B cell (primary cell): Measurements from ENCODE around the gene SEPTIN1. TPM values are rescaled to one million over a fixed set of nuclear protein-coding genes. Genes with fewer than 3 reads are reported as not detected.
A peak's percentile ranks its signal among the peaks of the same experiment; 100 is the strongest.

Experiments
- ATAC-seq: fragments of 200-7000 bp; cut with Tn5 transposase; one replicate; pipeline ENCODE4 v1.10.0; 2021; ENCODE audit warnings: low read depth, mild to moderate bottlenecking, moderate number of reproducible peaks, moderate library complexity
- CTCF ChIA-PET: fragments of 350-600 bp; sonication (Branson Sonifier 250); formaldehyde crosslinking; loops from one replicate; lab custom pipeline; 2021; ENCODE audit warnings: antibody characterized with exemption, inconsistent platforms; lab: Charles Lee
- POLR2A ChIA-PET: fragments of 350-600 bp; sonication (Branson Sonifier 250); formaldehyde crosslinking; loops from one replicate; lab custom pipeline; 2021; ENCODE audit warnings: antibody characterized with exemption; lab: Charles Lee
- DNase-seq: peaks from one replicate; pipeline ENCODE4 v3.0.0; 2013
- H2AFZ ChIP-seq: 2 replicates; pipeline ENCODE4 v1.6.1; 2012; ENCODE audit warnings: mild to moderate bottlenecking, low read depth, low read length; ENCODE audit not compliant: insufficient read depth, poor library complexity, severe bottlenecking
- H3K27ac ChIP-seq, 2 donors: 1 replicate in 1 of 2; 2 replicates in 1 of 2; pipeline ENCODE4 v1.5.1; 2012 to 2013; ENCODE audit warnings: low read length in 2 of 2, mild to moderate bottlenecking in 2 of 2, moderate library complexity in 1 of 2
- H3K27me3 ChIP-seq, 4 experiments: fragments of 200-600 bp in 1 of 4; sonication (generic) in 1 of 4; replicated peaks in 1 of 4; 1 replicate in 2 of 4; 2 replicates in 2 of 4; pipeline versions ENCODE4 v1.6.1 to v1.7.0; 2013 to 2016; ENCODE audit warnings: low read length in 3 of 4, mild to moderate bottlenecking in 2 of 4, mixed read lengths in 1 of 4, moderate library complexity in 1 of 4; ENCODE audit not compliant: insufficient read depth in 4 of 4, control insufficient read depth in 3 of 4; ENCODE audit errors: control extremely low read depth in 1 of 4
- H3K36me3 ChIP-seq, 2 experiments: replicated peaks in 1 of 2; 1 replicate in 1 of 2; 2 replicates in 1 of 2; pipeline versions ENCODE4 v1.6.1 to v1.7.1; 2013; ENCODE audit warnings: low read length in 1 of 2; ENCODE audit not compliant: insufficient read depth in 2 of 2, control insufficient read depth in 1 of 2; ENCODE audit errors: control extremely low read depth in 1 of 2, extremely low read depth in 1 of 2
- H3K4me1 ChIP-seq, 2 donors: fragments of 200-600 bp in 1 of 2; sonication (generic) in 1 of 2; 1 replicate in 1 of 2; 2 replicates in 1 of 2; pipeline versions ENCODE4 v1.5.1 to v1.6.1; 2013 to 2017; ENCODE audit warnings: low read length in 2 of 2; ENCODE audit not compliant: control insufficient read depth in 2 of 2, insufficient read depth in 2 of 2
- H3K4me2 ChIP-seq: replicated peaks from 2 replicates; pipeline ENCODE3; 2012; ENCODE audit warnings: mild to moderate bottlenecking, low read depth, low read length; ENCODE audit not compliant: poor library complexity, severe bottlenecking
- H3K4me3 ChIP-seq, 5 experiments: fragments of 200-600 bp in 1 of 5; sonication (generic) in 1 of 5; 1 replicate in 3 of 5; 2 replicates in 2 of 5; pipeline versions ENCODE4 v1.5.1 to v1.7.0; 2011 to 2016; ENCODE audit warnings: low read length in 4 of 5, mild to moderate bottlenecking in 4 of 5, low read depth in 2 of 5, control low read depth in 1 of 5, moderate library complexity in 1 of 5; ENCODE audit not compliant: insufficient read depth in 1 of 5; ENCODE audit errors: control extremely low read depth in 1 of 5, extremely low read depth in 1 of 5
- H3K79me2 ChIP-seq: fragments of 200-600 bp; sonication (generic); one replicate; pipeline ENCODE4 v1.6.0; 2016; ENCODE audit warnings: low read length; ENCODE audit not compliant: control insufficient read depth, insufficient read depth
- H3K9ac ChIP-seq: fragments of 200-600 bp; sonication (generic); 2 replicates; pipeline ENCODE4 v1.6.1; 2017; ENCODE audit warnings: mild to moderate bottlenecking, low read length, moderate library complexity
- H3K9me3 ChIP-seq, 3 donors: one replicate each; pipeline versions ENCODE4 v1.6.1 to v1.7.1; 2013; ENCODE audit warnings: low read length in 2 of 3; ENCODE audit not compliant: control insufficient read depth in 2 of 3, insufficient read depth in 1 of 3; ENCODE audit errors: control extremely low read depth in 1 of 3
- H4K20me1 ChIP-seq: 2 replicates; pipeline ENCODE4 v1.6.0; 2012; ENCODE audit warnings: mild to moderate bottlenecking, low read length; ENCODE audit not compliant: insufficient read depth, control insufficient read depth, poor library complexity, severe bottlenecking
- H3K27ac Mint-ChIP-seq: one replicate; pipeline ENCODE4 v1.8.0; 2021; ENCODE audit warnings: mixed read lengths
- H3K27me3 Mint-ChIP-seq: one replicate; pipeline ENCODE4 v1.8.0; 2021; ENCODE audit warnings: mixed read lengths
- H3K4me1 Mint-ChIP-seq: one replicate; pipeline ENCODE4 v1.8.0; 2021; ENCODE audit warnings: mixed read lengths
- H3K4me3 Mint-ChIP-seq: one replicate; pipeline ENCODE4 v1.8.0; 2021; ENCODE audit warnings: mixed read lengths
- H3K9me3 Mint-ChIP-seq: one replicate; pipeline ENCODE4 v1.8.0; 2022; ENCODE audit warnings: mixed read lengths; ENCODE audit not compliant: insufficient read depth
- EZH2 ChIP-seq: IDR thresholded peaks from 2 replicates; pipeline ENCODE4 v1.6.1; 2012; ENCODE audit warnings: borderline replicate concordance, low read depth, mild to moderate bottlenecking, moderate library complexity, low read length; ENCODE audit not compliant: insufficient read depth, poor library complexity, severe bottlenecking
- WGBS: methylation state at CpG from one replicate; pipeline ENCODE4 v1.1.5; 2013; ENCODE audit warnings: missing lambda C conversion rate; ENCODE audit not compliant: insufficient coverage; 5-methylcytosine and 5-hydroxymethylcytosine counted together
- intact Hi-C: fragments of 100-400 bp; cut with micrococcal nuclease; formaldehyde crosslinking; loops from one replicate; pipeline ENCODE4 v1.10.0; 2022
- polyA plus RNA-seq: library from polyadenylated mRNA; depleted of rRNA; stranded (reverse); fragments of >200 nt; gene quantifications from 2 replicates; pipeline ENCODE4 v1.2.3, GENCODE V29; 2012
- total RNA-seq, 2 donors: library from RNA; stranded (reverse); fragments of 120-200 nt in 1 of 2; gene quantifications; 1 replicate in 1 of 2; 2 replicates in 1 of 2; pipeline versions ENCODE4 v1.2.3 to v1.2.4, GENCODE V29; 2013 to 2022
- TF ChIP-seq, protein P1 (sequence below): fragments of 200-600 bp; IDR thresholded peaks from one replicate; pipeline ENCODE4 v1.8.0; 2022; ENCODE audit warnings: antibody characterized with exemption, mild to moderate bottlenecking

The SEPTIN1 gene
- total and polyA plus RNA-seq, 2 donors (not counting 1 experiment from before 2014, with no cell fraction given) = 154 to 302 TPM

- H3K27me3 Mint-ChIP-seq = no peaks in the 10 kb centered on the region
- Histone ChIP-seq H3K27me3 (no peaks in the 10 kb centered on the region), H3K4me3 (peak overlapping the region in 4 of 5 experiments; percentile 59 to 73 (median 68)), H3K4me2 (peak overlapping the region; percentile 83), H3K36me3 (peaks cover 0 to 2% of the 10 kb centered on the region in 2 experiments), H2AFZ (peak overlapping the region; percentile 84), H3K79me2 (peaks cover 48% of the 10 kb centered on the region), H3K9me3 (peaks cover 0 to 2% (median 0%) of the 10 kb centered on the region in 3 donors), H3K27ac (peak overlapping the region; percentile 72 to 100), H3K4me1 (peaks cover 34 to 68% of the 10 kb centered on the region in 2 donors), H4K20me1 (no peaks in the 10 kb centered on the region), H3K9ac (peak overlapping the region; percentile 72)
- peak overlapping the region; percentile 98 for H3K27ac Mint-ChIP-seq
- peaks cover 52% of the 10 kb centered on the region for H3K4me1 Mint-ChIP-seq
- TF ChIP-seq EZH2 = no peak
- TF ChIP-seq, protein P1, sequence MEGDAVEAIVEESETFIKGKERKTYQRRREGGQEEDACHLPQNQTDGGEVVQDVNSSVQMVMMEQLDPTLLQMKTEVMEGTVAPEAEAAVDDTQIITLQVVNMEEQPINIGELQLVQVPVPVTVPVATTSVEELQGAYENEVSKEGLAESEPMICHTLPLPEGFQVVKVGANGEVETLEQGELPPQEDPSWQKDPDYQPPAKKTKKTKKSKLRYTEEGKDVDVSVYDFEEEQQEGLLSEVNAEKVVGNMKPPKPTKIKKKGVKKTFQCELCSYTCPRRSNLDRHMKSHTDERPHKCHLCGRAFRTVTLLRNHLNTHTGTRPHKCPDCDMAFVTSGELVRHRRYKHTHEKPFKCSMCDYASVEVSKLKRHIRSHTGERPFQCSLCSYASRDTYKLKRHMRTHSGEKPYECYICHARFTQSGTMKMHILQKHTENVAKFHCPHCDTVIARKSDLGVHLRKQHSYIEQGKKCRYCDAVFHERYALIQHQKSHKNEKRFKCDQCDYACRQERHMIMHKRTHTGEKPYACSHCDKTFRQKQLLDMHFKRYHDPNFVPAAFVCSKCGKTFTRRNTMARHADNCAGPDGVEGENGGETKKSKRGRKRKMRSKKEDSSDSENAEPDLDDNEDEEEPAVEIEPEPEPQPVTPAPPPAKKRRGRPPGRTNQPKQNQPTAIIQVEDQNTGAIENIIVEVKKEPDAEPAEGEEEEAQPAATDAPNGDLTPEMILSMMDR = no peak
- 86% methylated on average over 1 of the region's 13 CpGs for WGBS
- DNase-seq (no peak), ATAC-seq (no peak)
- H3K4me3 Mint-ChIP-seq = peak overlapping the region; percentile 90
- no peaks in the 10 kb centered on the region for H3K9me3 Mint-ChIP-seq
- intact Hi-C loops = loop anchor here (1.0 kb wide), 3 partner anchors 11 to 28 kb away; partner anchors contain the start of genes TBC1D10B and ZNF48
- ChIA-PET POLR2A (interaction anchor here (0.6 to 2.6 kb wide), 3 partner anchors 14 to 443 kb away, joined by 3 to 51 read pairs (median 6); partner anchors contain the start of genes CORO1A and ZNF48), CTCF (interaction anchor here (1.1 to 2.3 kb wide), 2 partner anchors 28 to 36 kb away, joined by 3 to 18 read pairs; no protein-coding TSS in a partner anchor)
Observed at GRCh38 chr16:30381291-30382041, 895 bp downstream of the SEPTIN1 start.

GRCh38 chr16:30380803-30381208 lies 1.6 kb downstream of the SEPTIN1 start:
- ATAC-seq (no peak), DNase-seq (no peak)
- WGBS = 74% methylated on average over 6 of the region's 6 CpGs
- Histone ChIP-seq H3K27me3 (no peaks in the 10 kb centered on the region), H3K9me3 (peaks cover 0 to 2% (median 0%) of the 10 kb centered on the region in 3 donors), H3K36me3 (peaks cover 0 to 2% of the 10 kb centered on the region in 2 experiments), H3K4me1 (peaks cover 34 to 68% of the 10 kb centered on the region in 2 donors), H4K20me1 (no peaks in the 10 kb centered on the region), H3K4me2 (peak overlapping the region; percentile 83), H3K4me3 (no peak overlapping the region), H2AFZ (no peak overlapping the region), H3K27ac (peak overlapping the region in 1 of 2 donors; percentile 100), H3K79me2 (peaks cover 54% of the 10 kb centered on the region), H3K9ac (no peak overlapping the region)
- Mint-ChIP-seq H3K4me1 (peaks cover 52% of the 10 kb centered on the region), H3K27ac (peak overlapping the region; percentile 61), H3K9me3 (no peaks in the 10 kb centered on the region), H3K4me3 (peak overlapping the region; percentile 90), H3K27me3 (no peaks in the 10 kb centered on the region)
- POLR2A ChIA-PET = no interaction called here
- intact Hi-C loops = no loop called here
- CTCF ChIA-PET = interaction anchor here (1.7 kb wide), 1 partner anchor 29 kb away, joined by 5 read pairs; no protein-coding TSS in a partner anchor
- no peak for TF ChIP-seq EZH2
- TF ChIP-seq, protein P1 = no peak
